Measurements from ENCODE around the gene KLK10.
"Not testable (repeated sequence)": the region's sequence is repeated elsewhere in the genome, so short reads cannot be mapped to it uniquely, and the experiment has no call there.

Gene KLK10

GRCh38 chr19:51001515-51001914, 18.0 kb downstream of the KLK10 start, which contains the start of gene KLK8:
TSS of gene KLK8 (minus strand) at chr19:51001604. CDS start at chr19:51001167, 437 bp downstream.
- DNase-seq: no peak

GRCh38 chr19:51000981-51001380, 18.5 kb downstream of the KLK10 start:
- DNase-seq: no peak

- no peak for DNase-seq
These were observed 19.1 kb downstream of the KLK10 start for GRCh38 chr19:51000426-51000825.

GRCh38 chr19:50998686-50999085, 20.8 kb downstream of the KLK10 start:
- no peak for DNase-seq

- DNase-seq: no peak
These were observed 21.4 kb downstream of the KLK10 start for GRCh38 chr19:50998061-50998460.

GRCh38 chr19:50994129-50994528, 25.4 kb downstream of the KLK10 start:
- no peak for DNase-seq

GRCh38 chr19:50992666-50993035, 26.9 kb downstream of the KLK10 start:
- DNase-seq: no peak

GRCh38 chr19:50984416-50984815, 35.1 kb downstream of the KLK10 start:
- not testable (repeated sequence) for DNase-seq

GRCh38 chr19:50983625-50984292, 35.8 kb downstream of the KLK10 start, which contains the start of gene KLK7:
TSS of gene KLK7 (minus strand) at chr19:50983917. CDS start at chr19:50982399, 1,518 bp downstream.
- DNase-seq: no peak

GRCh38 chr19:50982186-50982585, 37.3 kb downstream of the KLK10 start:
- no peak for DNase-seq

- DNase-seq: no peak
These were observed 37.8 kb downstream of the KLK10 start for GRCh38 chr19:50981587-50982146.

GRCh38 chr19:50980208-50980607, 39.3 kb downstream of the KLK10 start:
- DNase-seq: no peak

- DNase-seq: no peak
These were observed 39.8 kb downstream of the KLK10 start for GRCh38 chr19:50979758-50980157.

- DNase-seq: no peak
These were observed 40.6 kb downstream of the KLK10 start for GRCh38 chr19:50978772-50979390.

- no peak for DNase-seq
These were observed 41.9 kb downstream of the KLK10 start for GRCh38 chr19:50977626-50978025.

GRCh38 chr19:50975766-50976165, 43.7 kb downstream of the KLK10 start:
- no peak for DNase-seq

- no peak for DNase-seq
These were observed 44.6 kb downstream of the KLK10 start for GRCh38 chr19:50974702-50975556.

- no peak for DNase-seq
These were observed 46.6 kb downstream of the KLK10 start for GRCh38 chr19:50972795-50973376.

- not testable (repeated sequence) for DNase-seq
These were observed 49.7 kb downstream of the KLK10 start for GRCh38 chr19:50969810-50970209.

GRCh38 chr19:50969413-50969760, 50.1 kb downstream of the KLK10 start, which contains the start of gene KLK6:
TSS of gene KLK6 (minus strand) at chr19:50969591. CDS start at chr19:50968104, 1,487 bp downstream.
- no peak for DNase-seq

GRCh38 chr19:50968716-50969412, 50.6 kb downstream of the KLK10 start:
- DNase-seq: no peak

Data from stimulated activated naive CD4-positive, alpha-beta T cell (primary cell).